Body of pancreas (tissue), 4 donors: Measurements from ENCODE around the gene DUSP16.

Experiments used
- CTCF ChIP-seq, 7 experiments: fragments of 450-650 bp in 4 of 7; fragments of 200-600 bp in 3 of 7; sonication (generic) in 3 of 7; IDR thresholded peaks; one replicate each; pipeline ENCODE4 v1.5.1; 2016 to 2019; ENCODE audit warnings: antibody characterized with exemption in 7 of 7
- POLR2A ChIP-seq, 3 donors: fragments of 450-650 bp; IDR thresholded peaks; one replicate each; pipeline ENCODE4 v1.6.1; 2016; ENCODE audit warnings: antibody characterized with exemption in 3 of 3, mild to moderate bottlenecking in 2 of 3

- no peak for TF ChIP-seq CTCF (IDR thresholded peaks at IDR 0.05)
- TF ChIP-seq POLR2A (IDR thresholded peaks at IDR 0.05): no peak
Observed at GRCh38 chr12:12558291-12558690, 4.4 kb downstream of the DUSP16 start.
